ENCODE data around the gene TNFRSF1A. TPM values are rescaled to one million over a fixed set of nuclear protein-coding genes. Genes with fewer than 3 reads are reported as not detected.

Gene TNFRSF1A
- total RNA-seq, 1 donor from 2014 or later, result 70.4 TPM

GRCh38 chr12:6334359-6334758 is 7.5 kb downstream of the TNFRSF1A start:
- Mint-ChIP-seq H3K9me3 (no peaks in the 10 kb centered on the region), H3K27ac (no peak overlapping the region), H3K4me3 (no peak overlapping the region), H3K4me1 (no peaks in the 10 kb centered on the region), H3K36me3 (peaks cover 28% of the 10 kb centered on the region), H3K27me3 (ENCODE audit: low read depth) (no peaks in the 10 kb centered on the region)
- TF ChIP-seq CTCF (IDR thresholded peaks at IDR 0.05; ENCODE audit: unreplicated experiment), result no peak
- DNase-seq (ENCODE audit: low spot score in 2 of 2, unreplicated experiment in 2 of 2), result no peak

- Mint-ChIP-seq H3K36me3 (peaks cover 28% of the 10 kb centered on the region), H3K4me3 (no peak overlapping the region), H3K27ac (peak overlapping the region; percentile 71), H3K4me1 (no peaks in the 10 kb centered on the region), H3K27me3 (ENCODE audit: low read depth) (no peaks in the 10 kb centered on the region), H3K9me3 (no peaks in the 10 kb centered on the region)
- no peak for TF ChIP-seq CTCF (IDR thresholded peaks at IDR 0.05; ENCODE audit: unreplicated experiment)
- DNase-seq (ENCODE audit: low spot score in 2 of 2, unreplicated experiment in 2 of 2), result no peak
Measured at GRCh38 chr12:6333566-6333965, 8.3 kb downstream of the TNFRSF1A start.

- Mint-ChIP-seq H3K9me3 (no peaks in the 10 kb centered on the region), H3K4me3 (no peak overlapping the region), H3K27ac (peak overlapping the region; percentile 39), H3K27me3 (ENCODE audit: low read depth) (no peaks in the 10 kb centered on the region), H3K36me3 (peaks cover 28% of the 10 kb centered on the region), H3K4me1 (no peaks in the 10 kb centered on the region)
- no peak for TF ChIP-seq CTCF (IDR thresholded peaks at IDR 0.05; ENCODE audit: unreplicated experiment)
- DNase-seq (ENCODE audit: low spot score in 2 of 2, unreplicated experiment in 2 of 2), result no peak
Measured at GRCh38 chr12:6333029-6333428, 8.8 kb downstream of the TNFRSF1A start.

GRCh38 chr12:6332459-6332858 is 9.4 kb downstream of the TNFRSF1A start:
- no peak for DNase-seq (ENCODE audit: low spot score in 2 of 2, unreplicated experiment in 2 of 2)
- Mint-ChIP-seq H3K36me3 (peaks cover 28% of the 10 kb centered on the region), H3K4me1 (no peaks in the 10 kb centered on the region), H3K4me3 (no peak overlapping the region), H3K9me3 (no peaks in the 10 kb centered on the region), H3K27ac (peak overlapping the region; percentile 39), H3K27me3 (ENCODE audit: low read depth) (no peaks in the 10 kb centered on the region)
- no peak for TF ChIP-seq CTCF (IDR thresholded peaks at IDR 0.05; ENCODE audit: unreplicated experiment)

GRCh38 chr12:6330999-6331714 is 10.7 kb downstream of the TNFRSF1A start:
- DNase-seq (ENCODE audit: low spot score in 2 of 2, unreplicated experiment in 2 of 2), result no peak
- Mint-ChIP-seq H3K4me3 (no peak overlapping the region), H3K4me1 (peaks cover 6% of the 10 kb centered on the region), H3K9me3 (no peaks in the 10 kb centered on the region), H3K27me3 (ENCODE audit: low read depth) (no peaks in the 10 kb centered on the region), H3K27ac (peak overlapping the region; percentile 1), H3K36me3 (peaks cover 28% of the 10 kb centered on the region)
- TF ChIP-seq CTCF (IDR thresholded peaks at IDR 0.05; ENCODE audit: unreplicated experiment), result no peak

Measured in mesothelial cell of epicardium (in vitro differentiated cells).